Rectal smooth muscle tissue (tissue), 1 donor: ENCODE measurements around the gene PSAT1.
A peak's percentile ranks its signal among the peaks of the same experiment; 100 is the strongest.

Source experiments
- H3K27ac ChIP-seq: one replicate; pipeline ENCODE4 v1.7.0; 2013; ENCODE audit warnings: low read depth, low read length, inconsistent platforms
- H3K27me3 ChIP-seq: one replicate; pipeline ENCODE4 v1.7.0; 2013; ENCODE audit warnings: low read length; ENCODE audit not compliant: control insufficient read depth, insufficient read depth
- H3K36me3 ChIP-seq: one replicate; pipeline ENCODE4 v1.7.0; 2013; ENCODE audit warnings: low read length; ENCODE audit not compliant: control insufficient read depth, insufficient read depth
- H3K4me1 ChIP-seq: one replicate; pipeline ENCODE4 v1.7.0; 2013; ENCODE audit warnings: low read length; ENCODE audit not compliant: control insufficient read depth, insufficient read depth
- H3K4me3 ChIP-seq: one replicate; pipeline ENCODE4 v1.7.0; 2013; ENCODE audit warnings: low read length
- H3K9ac ChIP-seq: one replicate; pipeline ENCODE4 v1.7.0; 2013; ENCODE audit warnings: low read length

The PSAT1 gene

GRCh38 chr9:78295177-78295575, 1.7 kb upstream of the PSAT1 start:
- H3K27me3 ChIP-seq = no peaks in the 10 kb centered on the region
- H3K36me3 ChIP-seq = no peaks in the 10 kb centered on the region
- H3K27ac ChIP-seq = no peak overlapping the region
- no peak overlapping the region for H3K9ac ChIP-seq
- H3K4me1 ChIP-seq = peaks cover 2% of the 10 kb centered on the region
- no peak overlapping the region for H3K4me3 ChIP-seq

DNA sequence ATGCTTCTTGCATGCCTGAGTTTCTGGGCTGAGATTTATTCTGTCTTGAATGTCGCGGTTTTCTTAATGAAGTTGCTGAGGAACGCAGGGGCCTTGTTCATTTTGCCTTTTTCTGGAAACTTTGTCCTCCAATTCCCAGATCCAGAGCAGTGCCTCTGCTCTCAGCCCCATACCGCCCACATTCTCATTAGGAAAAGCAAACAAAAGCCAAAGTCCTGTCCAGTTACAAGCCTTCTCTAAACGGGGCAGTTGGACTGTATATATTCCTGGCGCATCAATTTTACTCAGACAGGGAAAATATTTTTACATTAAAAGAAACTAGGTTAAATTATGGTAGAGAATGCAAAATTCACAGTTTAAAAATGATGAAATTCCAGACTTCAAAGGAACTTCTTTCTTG, 1.2 kb upstream of the PSAT1 start:
- Histone ChIP-seq H3K36me3 (no peaks in the 10 kb centered on the region), H3K4me1 (peaks cover 2% of the 10 kb centered on the region), H3K27me3 (no peaks in the 10 kb centered on the region), H3K4me3 (no peak overlapping the region), H3K27ac (peak overlapping the region; percentile 70), H3K9ac (no peak overlapping the region)

DNA sequence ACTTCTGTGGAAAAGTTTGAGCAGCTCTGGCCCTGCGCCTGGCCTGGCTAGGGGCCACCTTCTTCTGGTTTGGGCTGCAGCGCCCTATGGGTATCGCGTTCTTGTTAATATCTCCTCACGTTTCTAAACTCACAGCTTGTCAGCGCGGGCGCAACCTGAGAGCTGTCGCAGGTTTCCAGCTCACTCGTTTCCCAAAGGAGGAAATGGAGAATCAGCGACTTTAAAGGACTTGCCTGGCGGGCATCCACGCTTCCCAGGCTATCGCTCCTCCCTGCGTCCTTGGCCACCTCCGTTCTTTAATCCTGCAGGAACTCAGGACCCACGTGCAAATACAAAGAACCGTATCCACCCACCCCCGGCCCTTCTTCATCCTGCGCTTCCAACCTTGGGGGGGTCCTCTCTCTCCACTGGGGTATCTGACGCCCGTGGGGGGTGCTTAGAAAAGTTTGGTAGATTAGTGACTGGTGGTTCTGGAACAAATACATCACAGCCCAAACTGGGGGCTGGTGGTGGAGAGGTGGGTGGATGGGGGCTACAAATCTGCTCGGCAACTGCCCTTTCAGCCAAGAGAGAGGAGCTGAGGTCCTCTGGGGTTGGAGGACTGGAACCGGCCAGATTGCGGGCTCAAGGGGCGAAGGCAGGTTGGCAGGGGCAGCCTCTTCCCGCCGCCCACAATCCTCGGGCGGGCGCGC, 578 bp upstream of the PSAT1 start:
- H3K4me3 ChIP-seq = peak overlapping the region; percentile 89
- H3K27ac ChIP-seq = peak overlapping the region; percentile 70
- no peaks in the 10 kb centered on the region for H3K27me3 ChIP-seq
- H3K36me3 ChIP-seq = no peaks in the 10 kb centered on the region
- peaks cover 2% of the 10 kb centered on the region for H3K4me1 ChIP-seq
- H3K9ac ChIP-seq = no peak overlapping the region

GRCh38 chr9:78297672-78297961, 692 bp downstream of the PSAT1 start:
- Histone ChIP-seq H3K27ac (no peak overlapping the region), H3K4me1 (peaks cover 2% of the 10 kb centered on the region)

GRCh38 chr9:78298046-78298765, 1.3 kb downstream of the PSAT1 start:
- peaks cover 2% of the 10 kb centered on the region for H3K4me1 ChIP-seq
- H3K27me3 ChIP-seq = no peaks in the 10 kb centered on the region
- H3K4me3 ChIP-seq = peak overlapping the region; percentile 89
- no peak overlapping the region for H3K9ac ChIP-seq
- H3K36me3 ChIP-seq = no peaks in the 10 kb centered on the region
- no peak overlapping the region for H3K27ac ChIP-seq

More at GRCh38 chr9:78297672-78297961, 692 bp downstream of the PSAT1 start:
- peak overlapping the region; percentile 89 for H3K4me3 ChIP-seq
- no peaks in the 10 kb centered on the region for H3K27me3 ChIP-seq
- H3K36me3 ChIP-seq = no peaks in the 10 kb centered on the region
- H3K9ac ChIP-seq = no peak overlapping the region

GRCh38 chr9:78300209-78300608, 3.3 kb downstream of the PSAT1 start:
- H3K27me3 ChIP-seq = no peaks in the 10 kb centered on the region
- H3K4me3 ChIP-seq = no peak overlapping the region
- no peak overlapping the region for H3K9ac ChIP-seq
- no peak overlapping the region for H3K27ac ChIP-seq
- no peaks in the 10 kb centered on the region for H3K36me3 ChIP-seq
- peaks cover 2% of the 10 kb centered on the region for H3K4me1 ChIP-seq

- H3K9ac ChIP-seq = no peak overlapping the region
- no peaks in the 10 kb centered on the region for H3K36me3 ChIP-seq
- H3K4me1 ChIP-seq = peaks cover 2% of the 10 kb centered on the region
- no peak overlapping the region for H3K27ac ChIP-seq
- no peaks in the 10 kb centered on the region for H3K27me3 ChIP-seq
- no peak overlapping the region for H3K4me3 ChIP-seq
These were observed 4.5 kb downstream of the PSAT1 start for GRCh38 chr9:78301466-78301865.

- Histone ChIP-seq H3K27ac (no peak overlapping the region), H3K9ac (no peak overlapping the region), H3K4me3 (no peak overlapping the region), H3K27me3 (no peaks in the 10 kb centered on the region), H3K4me1 (peaks cover 4% of the 10 kb centered on the region), H3K36me3 (no peaks in the 10 kb centered on the region)
These were observed 6.6 kb downstream of the PSAT1 start for GRCh38 chr9:78303377-78304062.

- Histone ChIP-seq H3K4me1 (peaks cover 4% of the 10 kb centered on the region), H3K27me3 (no peaks in the 10 kb centered on the region), H3K27ac (no peak overlapping the region), H3K9ac (no peak overlapping the region), H3K36me3 (no peaks in the 10 kb centered on the region), H3K4me3 (no peak overlapping the region)
These were observed 7.4 kb downstream of the PSAT1 start for GRCh38 chr9:78304357-78304756.

GRCh38 chr9:78306222-78307076, 9.5 kb downstream of the PSAT1 start:
- Histone ChIP-seq H3K9ac (no peak overlapping the region), H3K36me3 (no peaks in the 10 kb centered on the region), H3K27ac (no peak overlapping the region), H3K4me1 (peaks cover 4% of the 10 kb centered on the region), H3K27me3 (no peaks in the 10 kb centered on the region), H3K4me3 (no peak overlapping the region)

- Histone ChIP-seq H3K4me1 (peaks cover 4% of the 10 kb centered on the region), H3K4me3 (no peak overlapping the region), H3K9ac (no peak overlapping the region), H3K27me3 (no peaks in the 10 kb centered on the region), H3K27ac (no peak overlapping the region), H3K36me3 (no peaks in the 10 kb centered on the region)
These were observed 10.4 kb downstream of the PSAT1 start for GRCh38 chr9:78307360-78307759.

DNA sequence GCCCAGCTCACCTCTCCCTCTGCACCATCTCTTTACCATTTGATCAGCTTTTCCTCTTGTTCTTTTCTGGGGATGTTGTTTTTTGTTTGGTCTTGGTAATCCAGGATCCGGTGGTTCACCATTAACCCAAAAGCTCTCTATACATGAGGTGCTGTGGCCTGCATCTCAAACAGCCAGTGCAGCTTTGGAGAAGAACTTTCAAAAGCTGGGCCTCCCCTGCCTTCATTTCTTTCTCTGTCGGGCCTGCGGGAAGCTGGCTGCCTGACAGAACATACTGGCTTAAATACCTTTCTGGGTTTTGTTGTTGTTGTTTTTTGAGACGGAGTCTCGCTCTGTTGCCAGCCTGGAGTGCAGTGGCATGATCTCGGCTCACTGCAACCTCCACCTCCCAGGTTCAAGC, 12.1 kb downstream of the PSAT1 start:
- no peak overlapping the region for H3K4me3 ChIP-seq
- peaks cover 4% of the 10 kb centered on the region for H3K4me1 ChIP-seq
- no peak overlapping the region for H3K9ac ChIP-seq
- H3K27ac ChIP-seq = no peak overlapping the region
- H3K36me3 ChIP-seq = no peaks in the 10 kb centered on the region
- no peaks in the 10 kb centered on the region for H3K27me3 ChIP-seq
